ENCODE results near the gene WFDC1. TPM values are rescaled to one million over a fixed set of nuclear protein-coding genes. Genes with fewer than 3 reads are reported as not detected.

The WFDC1 gene
- total RNA-seq, 2 donors from 2014 or later: 0.78 to 2.3 TPM

- Histone ChIP-seq H3K4me1 (no peaks in the 10 kb centered on the region), H3K36me3 (replicated peaks in 1 of 2; ENCODE audit: insufficient read depth in 1 of 2, low read depth in 2 of 2) (no peaks in the 10 kb centered on the region), H3K4me3 (no peak overlapping the region), H3K9me3 (no peaks in the 10 kb centered on the region), H3K27ac (no peak overlapping the region), H3K27me3 (no peaks in the 10 kb centered on the region)
- intact Hi-C loops (cut with DNase I): no loop called here
- DNase-seq (no peak), ATAC-seq (no peak)
- TF ChIP-seq, protein P1, sequence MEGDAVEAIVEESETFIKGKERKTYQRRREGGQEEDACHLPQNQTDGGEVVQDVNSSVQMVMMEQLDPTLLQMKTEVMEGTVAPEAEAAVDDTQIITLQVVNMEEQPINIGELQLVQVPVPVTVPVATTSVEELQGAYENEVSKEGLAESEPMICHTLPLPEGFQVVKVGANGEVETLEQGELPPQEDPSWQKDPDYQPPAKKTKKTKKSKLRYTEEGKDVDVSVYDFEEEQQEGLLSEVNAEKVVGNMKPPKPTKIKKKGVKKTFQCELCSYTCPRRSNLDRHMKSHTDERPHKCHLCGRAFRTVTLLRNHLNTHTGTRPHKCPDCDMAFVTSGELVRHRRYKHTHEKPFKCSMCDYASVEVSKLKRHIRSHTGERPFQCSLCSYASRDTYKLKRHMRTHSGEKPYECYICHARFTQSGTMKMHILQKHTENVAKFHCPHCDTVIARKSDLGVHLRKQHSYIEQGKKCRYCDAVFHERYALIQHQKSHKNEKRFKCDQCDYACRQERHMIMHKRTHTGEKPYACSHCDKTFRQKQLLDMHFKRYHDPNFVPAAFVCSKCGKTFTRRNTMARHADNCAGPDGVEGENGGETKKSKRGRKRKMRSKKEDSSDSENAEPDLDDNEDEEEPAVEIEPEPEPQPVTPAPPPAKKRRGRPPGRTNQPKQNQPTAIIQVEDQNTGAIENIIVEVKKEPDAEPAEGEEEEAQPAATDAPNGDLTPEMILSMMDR (IDR thresholded peaks at IDR 0.05): no peak
- TF ChIP-seq POLR2A (IDR thresholded peaks at IDR 0.05): no peak
- WGBS, 2 donors: 73 to 84% methylated on average over 6 to 8 of the region's 8 CpGs
These were observed 50.1 kb downstream of the WFDC1 start for GRCh38 chr16:84344781-84345180.

- DNase-seq (no peak), ATAC-seq (no peak)
- H3K4me3 ChIP-seq: no peak overlapping the region
- H3K27me3 ChIP-seq: no peaks in the 10 kb centered on the region
- H3K36me3 ChIP-seq (replicated peaks in 1 of 2; ENCODE audit: insufficient read depth in 1 of 2, low read depth in 2 of 2): no peaks in the 10 kb centered on the region
- H3K4me1 ChIP-seq: no peaks in the 10 kb centered on the region
- TF ChIP-seq, protein P1 (IDR thresholded peaks at IDR 0.05): no peak
- no peak for TF ChIP-seq POLR2A (IDR thresholded peaks at IDR 0.05)
- no peak overlapping the region for H3K27ac ChIP-seq
- intact Hi-C loops (cut with DNase I): no loop called here
- H3K9me3 ChIP-seq: no peaks in the 10 kb centered on the region
- WGBS, 2 donors: 67 to 68% methylated on average over 4 to 9 of the region's 9 CpGs
These were observed 52.5 kb downstream of the WFDC1 start for GRCh38 chr16:84347161-84347560.

GRCh38 chr16:84348386-84348888, 53.8 kb downstream of the WFDC1 start:
- no peak for ATAC-seq
- 50 to 53% methylated on average over 6 of the region's 6 CpGs for WGBS, 2 donors

GRCh38 chr16:84349862-84350684, 55.4 kb downstream of the WFDC1 start:
- intact Hi-C loops (cut with DNase I): no loop called here
- no peak overlapping the region for H3K4me3 ChIP-seq
- ATAC-seq: no peak
- H3K9me3 ChIP-seq: no peaks in the 10 kb centered on the region
- 56 to 76% methylated on average over 11 of the region's 11 CpGs for WGBS, 2 donors
- TF ChIP-seq, protein P1 (IDR thresholded peaks at IDR 0.05): no peak
- no peak for TF ChIP-seq POLR2A (IDR thresholded peaks at IDR 0.05)
- no peak overlapping the region for H3K27ac ChIP-seq
- DNase-seq: no peak
- no peaks in the 10 kb centered on the region for H3K27me3 ChIP-seq
- H3K4me1 ChIP-seq: no peaks in the 10 kb centered on the region
- no peaks in the 10 kb centered on the region for H3K36me3 ChIP-seq (replicated peaks in 1 of 2; ENCODE audit: insufficient read depth in 1 of 2, low read depth in 2 of 2)

More at GRCh38 chr16:84348386-84348888, 53.8 kb downstream of the WFDC1 start:
- DNase-seq: no peak
- Histone ChIP-seq H3K9me3 (no peaks in the 10 kb centered on the region), H3K4me3 (no peak overlapping the region), H3K4me1 (no peaks in the 10 kb centered on the region), H3K27ac (no peak overlapping the region), H3K36me3 (replicated peaks in 1 of 2; ENCODE audit: insufficient read depth in 1 of 2, low read depth in 2 of 2) (no peaks in the 10 kb centered on the region), H3K27me3 (no peaks in the 10 kb centered on the region)
- TF ChIP-seq, protein P1 (IDR thresholded peaks at IDR 0.05): no peak
- TF ChIP-seq POLR2A (IDR thresholded peaks at IDR 0.05): no peak
- intact Hi-C loops (cut with DNase I): no loop called here
